Gastrocnemius medialis (tissue), 4 donors: Measurements from ENCODE around the gene LGALS9.

ENCODE experiments used
- CTCF ChIP-seq, 5 experiments: fragments of 450-650 bp in 3 of 5; fragments of 200-600 bp in 2 of 5; sonication (generic) in 2 of 5; IDR thresholded peaks in 4 of 5; conservative IDR thresholded peaks in 1 of 5; 1 replicate in 4 of 5; 2 replicates in 1 of 5; pipeline ENCODE4 v1.5.1; 2016 to 2019; ENCODE audit warnings: antibody characterized with exemption in 5 of 5, mild to moderate bottlenecking in 3 of 5, moderate library complexity in 3 of 5
- POLR2A ChIP-seq, 2 donors: fragments of 450-650 bp; IDR thresholded peaks; one replicate each; pipeline ENCODE4 v1.6.1; 2017; ENCODE audit warnings: antibody characterized with exemption in 2 of 2, mild to moderate bottlenecking in 2 of 2, moderate library complexity in 2 of 2

GRCh38 chr17:27650836-27651235 is 19.8 kb downstream of the LGALS9 start:
- TF ChIP-seq CTCF (IDR thresholded peaks at IDR 0.05 in 4 of 5, conservative IDR thresholded peaks at IDR 0.05 in 1 of 5) (no peak), POLR2A (IDR thresholded peaks at IDR 0.05) (no peak)
